Parathyroid adenoma (tissue), 2 donors: ENCODE measurements around the gene GFPT2.

Source experiments
- H2AFZ ChIP-seq: fragments of 300-600 bp; sonication (generic); one replicate; pipeline ENCODE4 v1.7.0; 2017; ENCODE audit warnings: antibody characterized with exemption, mild to moderate bottlenecking
- H3K27ac ChIP-seq: fragments of 300-600 bp; sonication (generic); one replicate; pipeline ENCODE4 v1.7.0; 2017
- H3K27me3 ChIP-seq: fragments of 300-600 bp; sonication (generic); one replicate; pipeline ENCODE4 v1.7.0; 2017; ENCODE audit warnings: low read length; ENCODE audit not compliant: control insufficient read depth, insufficient read depth
- H3K36me3 ChIP-seq: fragments of 300-600 bp; sonication (generic); one replicate; pipeline ENCODE4 v1.7.0; 2017; ENCODE audit warnings: low read length; ENCODE audit not compliant: control insufficient read depth, insufficient read depth
- H3K4me1 ChIP-seq: fragments of 300-600 bp; sonication (generic); one replicate; pipeline ENCODE4 v1.7.0; 2017; ENCODE audit warnings: control low read depth
- H3K4me2 ChIP-seq: fragments of 300-600 bp; sonication (generic); one replicate; pipeline ENCODE4 v1.7.0; 2017; ENCODE audit warnings: low read length
- H3K4me3 ChIP-seq: fragments of 300-600 bp; sonication (generic); one replicate; pipeline ENCODE4 v1.7.0; 2017; ENCODE audit warnings: low read depth, low read length
- H3K79me2 ChIP-seq: fragments of 300-600 bp; sonication (generic); one replicate; pipeline ENCODE4 v1.7.0; 2017; ENCODE audit warnings: control low read depth
- H3K9ac ChIP-seq: fragments of 300-600 bp; sonication (generic); one replicate; pipeline ENCODE4 v1.7.0; 2017; ENCODE audit warnings: mild to moderate bottlenecking
- H3K9me3 ChIP-seq: fragments of 300-600 bp; sonication (generic); one replicate; pipeline ENCODE4 v1.7.0; 2017; ENCODE audit warnings: low read length; ENCODE audit not compliant: control insufficient read depth
- TF ChIP-seq, protein P1 (sequence below): fragments of 300-600 bp; sonication (generic); IDR thresholded peaks from one replicate; pipeline ENCODE4 v1.7.0; 2017; ENCODE audit warnings: antibody characterized with exemption, mild to moderate bottlenecking
- donor health status: primary hyperparathyroidism.

GFPT2 gene

DNA sequence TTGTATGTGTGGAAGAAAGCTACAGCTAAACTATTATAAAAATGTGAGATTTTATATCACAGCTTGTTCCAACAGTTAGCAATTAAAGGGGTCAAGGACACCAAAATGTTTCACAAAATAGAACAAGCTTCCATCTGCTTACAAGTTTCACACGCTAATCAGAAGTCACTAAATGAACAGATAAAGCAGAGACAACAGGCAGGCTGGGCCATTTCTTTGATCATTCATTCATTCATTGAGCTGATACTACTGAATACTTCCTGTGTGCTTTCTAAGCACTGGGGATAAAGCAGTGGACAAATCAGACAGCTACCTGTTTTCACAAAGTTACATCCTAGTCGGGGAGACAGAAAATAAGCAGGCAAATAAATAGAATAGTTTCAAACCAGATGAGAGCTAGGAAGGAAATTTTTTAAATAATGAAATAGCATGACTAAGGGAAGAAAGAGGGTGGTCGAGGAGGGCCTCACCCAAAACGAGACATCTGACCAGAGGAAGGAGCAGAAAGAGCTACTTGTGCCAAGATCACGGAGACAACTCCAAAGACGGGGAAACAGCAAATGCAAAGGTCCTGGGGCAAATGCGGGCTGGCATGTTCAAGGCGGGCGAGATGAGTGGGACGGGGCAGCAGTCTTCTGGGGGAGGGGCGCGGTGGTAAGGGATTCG lies 62.4 kb downstream of the GFPT2 start:
- TF ChIP-seq, protein P1, sequence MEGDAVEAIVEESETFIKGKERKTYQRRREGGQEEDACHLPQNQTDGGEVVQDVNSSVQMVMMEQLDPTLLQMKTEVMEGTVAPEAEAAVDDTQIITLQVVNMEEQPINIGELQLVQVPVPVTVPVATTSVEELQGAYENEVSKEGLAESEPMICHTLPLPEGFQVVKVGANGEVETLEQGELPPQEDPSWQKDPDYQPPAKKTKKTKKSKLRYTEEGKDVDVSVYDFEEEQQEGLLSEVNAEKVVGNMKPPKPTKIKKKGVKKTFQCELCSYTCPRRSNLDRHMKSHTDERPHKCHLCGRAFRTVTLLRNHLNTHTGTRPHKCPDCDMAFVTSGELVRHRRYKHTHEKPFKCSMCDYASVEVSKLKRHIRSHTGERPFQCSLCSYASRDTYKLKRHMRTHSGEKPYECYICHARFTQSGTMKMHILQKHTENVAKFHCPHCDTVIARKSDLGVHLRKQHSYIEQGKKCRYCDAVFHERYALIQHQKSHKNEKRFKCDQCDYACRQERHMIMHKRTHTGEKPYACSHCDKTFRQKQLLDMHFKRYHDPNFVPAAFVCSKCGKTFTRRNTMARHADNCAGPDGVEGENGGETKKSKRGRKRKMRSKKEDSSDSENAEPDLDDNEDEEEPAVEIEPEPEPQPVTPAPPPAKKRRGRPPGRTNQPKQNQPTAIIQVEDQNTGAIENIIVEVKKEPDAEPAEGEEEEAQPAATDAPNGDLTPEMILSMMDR: no peak
- H3K27ac ChIP-seq: no peak overlapping the region
- no peaks in the 10 kb centered on the region for H3K9me3 ChIP-seq
- no peak overlapping the region for H3K9ac ChIP-seq
- peak overlapping the region; percentile 53 for H3K4me3 ChIP-seq
- H3K4me1 ChIP-seq: peaks cover 18% of the 10 kb centered on the region
- H3K4me2 ChIP-seq: peak overlapping the region; percentile 88
- H2AFZ ChIP-seq: no peak overlapping the region
- no peaks in the 10 kb centered on the region for H3K36me3 ChIP-seq
- no peaks in the 10 kb centered on the region for H3K27me3 ChIP-seq
- H3K79me2 ChIP-seq: peaks cover 28% of the 10 kb centered on the region

GRCh38 chr5:180289966-180290365 lies 63.2 kb downstream of the GFPT2 start:
- peak overlapping the region; percentile 88 for H3K4me2 ChIP-seq
- no peak overlapping the region for H3K4me3 ChIP-seq
- H3K4me1 ChIP-seq: peaks cover 18% of the 10 kb centered on the region
- H2AFZ ChIP-seq: no peak overlapping the region
- H3K79me2 ChIP-seq: peaks cover 32% of the 10 kb centered on the region
- TF ChIP-seq, protein P1: no peak
- no peak overlapping the region for H3K9ac ChIP-seq
- H3K27me3 ChIP-seq: no peaks in the 10 kb centered on the region
- H3K9me3 ChIP-seq: no peaks in the 10 kb centered on the region
- H3K27ac ChIP-seq: no peak overlapping the region
- H3K36me3 ChIP-seq: no peaks in the 10 kb centered on the region

GRCh38 chr5:180289433-180289832 lies 63.7 kb downstream of the GFPT2 start:
- Histone ChIP-seq H3K4me3 (no peak overlapping the region), H3K27ac (no peak overlapping the region), H3K79me2 (peaks cover 34% of the 10 kb centered on the region), H3K9ac (no peak overlapping the region), H3K36me3 (no peaks in the 10 kb centered on the region), H3K4me2 (peak overlapping the region; percentile 38), H3K9me3 (no peaks in the 10 kb centered on the region), H2AFZ (no peak overlapping the region), H3K4me1 (peaks cover 18% of the 10 kb centered on the region), H3K27me3 (no peaks in the 10 kb centered on the region)
- TF ChIP-seq, protein P1: no peak

DNA sequence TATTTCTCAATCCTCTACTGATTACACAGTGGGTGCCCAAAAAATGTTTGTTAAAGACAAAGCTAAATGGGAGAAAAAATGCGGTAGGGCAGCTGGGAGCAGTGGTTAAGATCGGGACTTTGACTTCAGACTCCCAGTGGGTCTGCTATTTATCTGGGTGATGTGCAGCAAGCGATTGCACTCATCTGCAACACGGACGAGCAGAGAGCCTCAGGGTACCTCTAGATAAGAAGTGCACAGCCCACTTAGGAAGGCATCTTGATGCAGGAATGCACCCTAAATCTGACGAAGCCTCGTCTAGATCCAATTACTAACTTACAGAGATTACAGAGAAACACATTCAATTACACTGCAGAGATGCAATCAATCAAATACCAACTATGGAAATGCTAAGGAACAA lies 65.3 kb downstream of the GFPT2 start:
- Histone ChIP-seq H2AFZ (no peak overlapping the region), H3K4me1 (peaks cover 16% of the 10 kb centered on the region), H3K27ac (no peak overlapping the region), H3K79me2 (peaks cover 34% of the 10 kb centered on the region), H3K36me3 (no peaks in the 10 kb centered on the region), H3K4me2 (no peak overlapping the region), H3K9ac (no peak overlapping the region), H3K27me3 (no peaks in the 10 kb centered on the region), H3K4me3 (no peak overlapping the region), H3K9me3 (no peaks in the 10 kb centered on the region)
- TF ChIP-seq, protein P1: no peak

DNA sequence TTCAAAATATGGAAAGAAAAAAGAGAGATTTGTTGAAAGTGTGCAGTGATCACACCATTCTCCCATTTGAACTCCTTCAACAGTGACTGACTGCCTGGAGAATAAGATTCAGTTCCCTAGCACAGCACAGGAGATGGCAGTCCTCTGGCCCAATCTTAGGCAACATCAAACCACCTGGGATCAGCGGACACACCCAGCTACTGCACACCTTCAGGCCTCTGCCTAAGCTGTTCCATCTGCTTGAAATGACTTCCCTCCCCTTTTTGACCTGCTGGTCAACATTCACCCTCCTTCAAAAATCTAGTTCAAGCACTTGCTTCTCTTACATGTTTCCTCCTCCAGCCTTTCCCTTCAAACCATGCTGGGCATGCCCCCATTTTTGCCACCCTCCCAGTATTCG lies 65.7 kb downstream of the GFPT2 start:
- Histone ChIP-seq H3K27ac (no peak overlapping the region), H3K9me3 (no peaks in the 10 kb centered on the region), H3K9ac (no peak overlapping the region), H3K79me2 (peaks cover 37% of the 10 kb centered on the region), H3K36me3 (no peaks in the 10 kb centered on the region), H3K4me2 (no peak overlapping the region), H3K4me3 (no peak overlapping the region), H2AFZ (no peak overlapping the region), H3K27me3 (no peaks in the 10 kb centered on the region), H3K4me1 (peaks cover 16% of the 10 kb centered on the region)
- TF ChIP-seq, protein P1: no peak
